GM18867 (cell line): ENCODE results near the gene BRICD5.

ENCODE experiments used
- ATAC-seq: cut with Tn5 transposase; IDR thresholded peaks from one replicate; pipeline ENCODE4 v1.9.1; 2021; ENCODE audit warnings: mild to moderate bottlenecking, moderate library complexity; ENCODE audit not compliant: unreplicated experiment

The BRICD5 gene

GRCh38 chr16:2237493-2238149 lies 27.0 kb upstream of the BRICD5 start:
- ATAC-seq: no peak

- no peak for ATAC-seq
These were observed 26.4 kb upstream of the BRICD5 start for GRCh38 chr16:2237102-2237482.

- ATAC-seq: no peak
These were observed 25.9 kb upstream of the BRICD5 start, which contains the start of gene DNASE1L2 for GRCh38 chr16:2236337-2237101. Gene DNASE1L2 (plus strand): TSS chr16:2236444. CDS start chr16:2236817, 373 bp downstream.

- no peak for ATAC-seq
These were observed 25.2 kb upstream of the BRICD5 start for GRCh38 chr16:2235695-2236336.

- no peak for ATAC-seq
These were observed 24.6 kb upstream of the BRICD5 start for GRCh38 chr16:2235234-2235651.

- ATAC-seq: no peak
These were observed 24.1 kb upstream of the BRICD5 start for GRCh38 chr16:2234813-2235170.

GRCh38 chr16:2233872-2234812 lies 23.5 kb upstream of the BRICD5 start:
- ATAC-seq: no peak

GRCh38 chr16:2233046-2233775 lies 22.5 kb upstream of the BRICD5 start:
- no peak for ATAC-seq

- ATAC-seq: no peak
These were observed 21.7 kb upstream of the BRICD5 start for GRCh38 chr16:2232094-2232990.

GRCh38 chr16:2231016-2231931 lies 20.6 kb upstream of the BRICD5 start:
- no peak for ATAC-seq

GRCh38 chr16:2230376-2230775 lies 19.7 kb upstream of the BRICD5 start:
- ATAC-seq: no peak

- ATAC-seq: no peak
These were observed 19.1 kb upstream of the BRICD5 start for GRCh38 chr16:2229632-2230250.

GRCh38 chr16:2229091-2229490 lies 18.4 kb upstream of the BRICD5 start:
- ATAC-seq: no peak

- ATAC-seq: no peak
These were observed 17.6 kb upstream of the BRICD5 start for GRCh38 chr16:2228161-2228824.

- no peak for ATAC-seq
These were observed 16.3 kb upstream of the BRICD5 start for GRCh38 chr16:2226918-2227317.

- ATAC-seq: no peak
These were observed 15.7 kb upstream of the BRICD5 start for GRCh38 chr16:2226245-2226793.

GRCh38 chr16:2223942-2224486 lies 13.4 kb upstream of the BRICD5 start:
- ATAC-seq: peak; percentile 19
